HG03520 (cell line): Measurements from ENCODE around the gene CREB3L1.
"Not testable (repeated sequence)": the region's sequence is repeated elsewhere in the genome, so short reads cannot be mapped to it uniquely, and the experiment has no call there.

ENCODE experiments used
- ATAC-seq: cut with Tn5 transposase; IDR thresholded peaks from one replicate; pipeline ENCODE4 v1.9.1; 2021; ENCODE audit warnings: mild to moderate bottlenecking, moderate library complexity; ENCODE audit not compliant: unreplicated experiment

The CREB3L1 gene

GRCh38 chr11:46248289-46249102 is 29.0 kb upstream of the CREB3L1 start:
- ATAC-seq = no peak

DNA sequence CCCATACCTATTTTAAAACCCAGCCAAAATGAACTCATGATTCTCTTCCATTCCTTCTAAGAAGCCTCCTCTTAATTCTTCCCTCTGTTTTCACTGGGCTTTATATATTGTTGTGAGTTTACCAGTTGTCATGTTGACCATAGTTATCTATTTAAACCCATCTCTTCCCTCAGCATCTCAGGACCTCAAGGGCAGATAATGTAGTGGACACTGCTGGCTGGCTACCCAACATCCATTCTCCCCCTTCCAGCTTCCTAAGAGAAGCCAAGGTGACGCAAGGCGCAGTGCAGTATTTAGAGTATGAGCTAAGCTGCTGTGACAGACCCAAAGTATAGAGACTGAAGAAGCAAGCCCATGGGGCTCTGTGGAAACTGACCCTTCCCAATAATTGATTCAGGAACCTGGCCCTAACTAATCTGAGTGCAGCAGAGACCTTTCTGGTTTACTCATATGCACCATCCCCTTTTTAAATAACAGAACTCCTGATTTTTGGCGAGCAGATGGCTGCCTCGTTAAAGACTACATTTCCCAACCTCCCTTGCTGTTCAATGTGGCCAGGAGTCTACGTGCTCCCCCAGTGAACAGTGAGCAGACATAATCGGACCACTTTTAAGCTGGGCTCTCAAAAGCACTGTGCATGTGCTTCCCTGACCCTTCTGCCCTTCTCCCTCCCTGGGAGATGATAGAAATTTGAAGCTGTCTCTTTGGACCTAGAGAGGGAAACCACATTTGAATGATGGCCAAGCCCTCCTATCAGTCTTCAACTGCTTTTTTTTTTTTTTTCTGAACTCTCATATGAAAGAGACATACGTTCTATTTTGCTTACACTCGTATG is 28.1 kb upstream of the CREB3L1 start:
- ATAC-seq = no peak

DNA sequence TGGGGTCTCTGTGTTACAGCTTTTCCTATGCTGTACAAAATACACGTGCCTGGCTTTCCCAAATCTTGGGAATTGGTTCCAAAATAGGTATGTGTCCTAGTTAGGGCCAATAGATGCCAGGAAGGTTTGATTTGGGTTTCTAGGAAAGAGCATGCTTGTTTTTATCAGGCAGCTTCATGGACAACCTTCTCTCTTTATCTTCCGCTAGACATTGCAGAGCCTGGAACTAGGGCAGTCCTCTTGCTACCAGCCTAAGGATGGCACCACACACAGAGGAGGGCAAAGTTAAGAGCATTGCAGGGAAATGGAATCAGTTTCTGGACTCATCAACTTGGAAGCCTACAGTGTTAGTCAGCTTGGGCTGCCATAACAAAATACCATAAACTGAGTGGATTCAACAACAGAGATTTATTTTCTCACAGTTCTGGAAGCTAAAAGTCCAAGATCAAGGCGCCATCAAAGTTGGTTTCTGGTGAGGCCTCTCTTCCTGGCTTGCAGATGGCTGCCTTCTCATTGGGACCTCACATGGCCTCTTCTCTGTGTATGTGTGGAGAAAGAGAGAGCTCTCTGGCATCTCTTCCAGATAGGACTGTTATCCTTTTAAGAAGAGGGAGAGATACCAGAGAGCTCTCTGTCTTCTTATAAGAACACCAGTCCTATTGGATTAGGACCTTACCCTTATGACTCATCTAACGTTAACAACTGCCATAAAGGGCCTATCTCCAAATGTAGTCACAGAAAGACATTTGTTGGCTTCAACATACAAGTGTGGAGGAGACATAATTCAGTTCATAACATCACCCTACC is 27.3 kb upstream of the CREB3L1 start:
- no peak for ATAC-seq

- no peak for ATAC-seq
Measured at GRCh38 chr11:46250745-46251052, 26.8 kb upstream of the CREB3L1 start.

DNA sequence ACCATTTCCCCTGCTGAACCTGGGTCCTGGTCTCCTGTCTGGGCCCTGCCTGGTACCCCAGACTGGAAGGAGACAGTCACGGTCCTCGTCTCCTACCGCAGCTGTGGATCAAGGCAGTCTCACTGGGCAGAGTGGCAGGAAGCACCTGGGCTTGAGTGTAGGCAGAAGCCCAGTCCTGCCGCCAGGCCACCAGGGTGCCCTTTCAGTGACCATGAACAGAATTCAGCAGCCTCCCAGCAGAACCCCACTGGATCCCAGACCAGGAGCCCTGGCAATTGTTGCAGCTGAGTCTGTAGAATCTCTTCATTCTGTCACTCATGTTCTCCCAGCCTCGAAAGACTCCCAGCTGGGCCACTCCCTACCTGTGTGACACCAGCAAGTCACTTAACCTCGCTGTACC is 25.5 kb upstream of the CREB3L1 start:
- ATAC-seq = no peak

- no peak for ATAC-seq
Measured at GRCh38 chr11:46252373-46252914, 25.0 kb upstream of the CREB3L1 start.

DNA sequence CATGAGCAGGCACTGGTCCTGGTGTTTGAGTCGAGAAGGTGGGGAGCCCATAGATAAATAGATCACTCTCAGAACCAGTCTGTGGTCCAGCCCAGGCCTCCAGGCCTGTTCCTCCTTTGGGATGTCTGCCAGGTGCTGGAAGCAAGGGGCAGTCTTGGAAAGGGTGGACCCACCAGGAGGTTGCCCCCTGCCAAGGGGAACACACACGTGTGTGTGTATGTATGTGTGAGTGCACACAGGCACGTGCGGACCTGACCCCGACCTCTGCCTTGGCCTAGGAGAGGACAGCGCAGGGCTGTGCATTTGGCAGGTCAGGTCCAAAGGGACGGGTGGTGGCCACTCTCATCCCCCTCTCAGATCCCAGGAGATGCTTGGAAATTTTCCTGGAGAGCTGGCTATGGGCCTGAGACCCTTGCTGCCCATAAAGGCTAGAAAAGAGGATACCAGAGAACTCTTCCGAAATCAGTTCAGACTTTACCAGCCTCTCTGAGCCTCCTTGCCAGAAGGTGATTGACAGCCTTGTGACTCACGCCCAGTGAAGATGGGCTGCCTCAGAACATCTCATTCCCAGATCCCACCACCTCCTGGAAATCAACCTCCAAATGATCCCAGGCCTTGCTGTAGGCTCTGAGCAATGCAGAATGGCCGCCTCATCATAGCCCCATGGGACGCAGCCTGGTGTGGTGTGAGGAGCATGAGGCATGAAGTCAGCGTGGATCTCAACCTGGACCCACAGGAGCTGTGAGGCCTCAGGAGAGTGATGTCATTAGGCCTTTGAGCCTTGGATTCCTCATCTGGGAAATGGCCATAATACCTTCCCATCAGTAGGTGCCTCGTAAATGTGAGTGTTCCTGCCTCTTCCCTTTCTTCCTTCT is 24.0 kb upstream of the CREB3L1 start:
- ATAC-seq = no peak

GRCh38 chr11:46254133-46254491 is 23.4 kb upstream of the CREB3L1 start:
- ATAC-seq = no peak

- no peak for ATAC-seq
Measured at GRCh38 chr11:46256540-46257001, 20.9 kb upstream of the CREB3L1 start.

DNA sequence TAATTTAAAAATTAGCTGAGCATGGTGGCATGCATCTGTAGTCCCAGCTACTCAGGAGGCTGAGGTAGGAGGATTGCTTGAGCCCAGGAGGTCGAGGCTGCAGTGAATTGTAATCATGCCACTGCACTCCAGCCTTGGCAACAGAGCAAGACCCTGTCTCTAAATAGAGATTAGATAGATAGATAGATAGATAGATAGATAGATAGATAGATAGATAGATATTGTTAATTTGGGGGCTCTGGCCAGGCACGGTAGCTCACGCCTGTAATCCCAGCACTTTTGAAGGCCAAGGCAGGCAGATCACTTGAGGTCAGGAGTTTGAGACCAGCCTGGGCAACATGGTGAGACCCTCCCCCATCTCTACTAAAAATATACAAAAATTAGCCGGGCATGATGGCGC is 18.1 kb upstream of the CREB3L1 start:
- ATAC-seq = not testable (repeated sequence)

- ATAC-seq = no peak
Measured at GRCh38 chr11:46259971-46260560, 17.4 kb upstream of the CREB3L1 start.

DNA sequence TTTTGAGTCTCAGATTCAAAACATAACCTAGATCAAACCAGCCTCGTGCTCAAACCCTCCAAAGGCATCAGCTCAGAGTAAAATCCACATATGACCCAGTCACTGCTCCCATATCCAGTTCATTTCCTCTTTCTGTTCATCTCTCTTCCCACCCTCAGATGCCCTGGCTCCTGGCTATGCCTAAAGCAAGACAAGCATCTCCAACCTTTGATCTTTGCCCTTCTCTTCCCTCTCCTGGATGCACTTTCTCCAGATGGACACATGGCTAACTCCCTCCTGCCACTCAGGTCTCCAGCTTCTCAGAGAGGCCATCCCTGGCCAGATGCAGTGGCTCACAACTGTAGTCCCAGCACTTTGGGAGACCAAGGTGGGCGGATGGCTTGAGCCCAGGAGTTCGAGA is 14.3 kb upstream of the CREB3L1 start:
- ATAC-seq = no peak

- no peak for ATAC-seq
Measured at GRCh38 chr11:46264030-46264429, 13.4 kb upstream of the CREB3L1 start.

- no peak for ATAC-seq
Measured at GRCh38 chr11:46264976-46265375, 12.5 kb upstream of the CREB3L1 start.

GRCh38 chr11:46265764-46266163 is 11.7 kb upstream of the CREB3L1 start:
- no peak for ATAC-seq

DNA sequence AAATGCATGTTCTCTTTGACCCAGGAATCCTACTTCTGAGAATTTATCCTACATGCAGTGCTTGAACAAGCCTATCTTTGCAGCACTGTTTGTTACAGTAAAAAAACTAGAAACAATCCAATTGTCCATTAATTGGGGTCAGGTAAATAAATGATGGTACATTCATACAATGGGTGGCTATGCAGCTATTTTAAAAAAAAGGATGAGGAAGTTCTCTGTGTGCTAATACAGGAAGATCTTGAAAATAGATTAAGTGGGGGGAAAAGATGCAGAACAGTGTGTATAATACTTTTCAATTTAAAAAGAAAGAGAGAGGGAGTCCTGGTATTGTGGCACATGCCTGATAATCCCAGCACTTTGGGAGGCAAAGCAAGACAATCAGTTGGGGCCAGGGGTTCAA is 9.5 kb upstream of the CREB3L1 start:
- ATAC-seq = no peak

DNA sequence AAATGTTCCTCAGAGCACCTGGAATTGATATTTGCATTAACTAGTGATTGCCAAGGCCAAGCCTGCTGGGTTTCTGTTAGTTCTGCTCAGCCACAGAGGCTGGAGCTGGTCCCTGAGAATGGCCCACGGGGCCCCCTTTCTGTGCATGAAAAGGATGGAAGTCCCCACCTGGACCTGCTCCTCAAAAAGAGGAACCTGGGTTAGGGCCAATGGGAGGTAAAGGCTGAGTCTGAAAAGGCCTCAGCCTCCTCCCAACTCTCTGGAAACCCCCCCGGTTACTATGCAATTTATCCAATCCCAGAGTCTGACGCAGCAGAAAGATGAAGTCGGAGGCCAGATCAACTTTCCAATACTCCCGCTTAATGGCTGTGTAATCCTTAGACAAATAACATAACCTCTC is 6.8 kb upstream of the CREB3L1 start:
- no peak for ATAC-seq

DNA sequence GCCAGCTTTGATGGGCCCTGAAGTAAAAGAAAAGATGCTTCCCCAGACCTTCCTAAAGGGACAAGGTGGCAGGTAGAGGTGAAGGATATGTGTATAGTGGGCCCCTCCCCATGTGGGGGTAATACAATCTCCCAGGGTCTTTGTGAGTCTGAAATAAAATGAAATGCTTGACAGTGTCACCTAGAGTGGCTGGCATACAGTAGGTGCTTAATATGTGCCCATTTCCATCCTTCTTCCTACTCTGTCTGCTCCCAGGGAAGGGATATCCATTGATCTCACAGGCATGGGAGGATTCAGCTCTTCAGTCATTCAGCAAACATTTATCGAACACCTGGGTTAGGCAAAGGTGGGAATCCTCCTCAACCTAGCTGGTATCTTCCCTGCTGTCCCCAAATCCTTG is 6.1 kb upstream of the CREB3L1 start:
- no peak for ATAC-seq

- ATAC-seq = no peak
Measured at GRCh38 chr11:46271875-46272815, 5.3 kb upstream of the CREB3L1 start.
